Pancreas (tissue), 10 donors: ENCODE data around the gene SPATA25. TPM values are rescaled to one million over a fixed set of nuclear protein-coding genes. Genes with fewer than 3 reads are reported as not detected.

Experiments
- ATAC-seq, 4 donors: fragments of 200-7000 bp; cut with Tn5 transposase; one replicate each; pipeline versions ENCODE4 v1.8.0 to v1.9.1; 2020; ENCODE audit warnings: mild to moderate bottlenecking in 4 of 4, moderate library complexity in 4 of 4
- DNase-seq, 6 donors: peaks; one replicate each; pipeline ENCODE4 v3.0.0-alpha.2; 2020
- FAIRE-seq: peaks from 2 replicates; lab custom pipeline; 2012; peaks lifted over from hg19 to GRCh38; lab: Jason Lieb, UNC
- H3K27ac ChIP-seq, 4 donors: fragments of 200-600 bp; sonication (generic); 1 replicate in 3 of 4; 2 replicates in 1 of 4; pipeline versions ENCODE4 v1.5.0 to v1.8.0; 2020
- H3K27me3 ChIP-seq, 4 donors: fragments of 200-600 bp; one replicate each; pipeline ENCODE4 v1.8.0; 2021
- H3K36me3 ChIP-seq, 3 donors: fragments of 200-600 bp; sonication (generic) in 1 of 3; one replicate each; pipeline versions ENCODE4 v1.5.0 to v1.8.0; 2020 to 2021
- H3K4me1 ChIP-seq, 3 donors: fragments of 200-600 bp; one replicate each; pipeline ENCODE4 v1.8.0; 2021
- H3K4me3 ChIP-seq, 4 donors: fragments of 200-600 bp; sonication (generic) in 2 of 4; one replicate each; pipeline versions ENCODE4 v1.5.0 to v1.8.0; 2020 to 2021
- H3K9me3 ChIP-seq, 4 donors: fragments of 200-600 bp; one replicate each; pipeline ENCODE4 v1.8.0; 2021
- WGBS, 2 donors: extraction: QIAGEN DNeasy Blood & Tissue Kit; methylation state at CpG; one replicate each; pipeline ENCODE4 v1.1.7; 2013; 5-methylcytosine and 5-hydroxymethylcytosine counted together
- intact Hi-C, 3 donors: fragments of 100-400 bp; cut with DNase I; formaldehyde crosslinking; loops; one replicate each; pipeline versions ENCODE4 v1.11.1 to v1.14.2; 2022
- polyA plus RNA-seq, 2 donors: library from polyadenylated mRNA; stranded (reverse); fragments of 200-250 nt; gene quantifications; one replicate each; pipeline ENCODE4 v1.2.3, GENCODE V29; 2013
- total RNA-seq, 6 donors: library from RNA; stranded (reverse); fragmentation: NEBNext Ultra II Directional in 4 of 6; extraction: Animal tissue kit (Norgen Biotek cat#: 25700) in 4 of 6; gene quantifications; one replicate each; pipeline versions ENCODE4 v1.2.1 to v1.2.4, GENCODE V29; 2021 to 2023
- TF ChIP-seq, protein P1 (sequence below), 4 donors: fragments of 200-600 bp; sonication (generic) in 3 of 4; IDR thresholded peaks; one replicate each; pipeline versions ENCODE4 v1.5.0 to v1.8.0; 2021; ENCODE audit warnings: antibody characterized with exemption in 4 of 4
- donor health status: healthy with polysubstance abuse.
- donor health status: DM: no; HTN: no; CAD: no; lungs with moderate emphysema.
- donor health status: DM: no; HTN: no; CAD: no.
- donor health status: control.
- donor health status: control.
- donor health status: Bipolar disorder and iron deficiency.
- donor health status: DM: yes; HTN: yes; CAD: no.
- donor health status: DM: no; HTN: no; CAD: no.
- donor health status: DM: no; HTN: no; CAD: no.
- donor health status: DM: yes; HTN: yes; CAD: no.

Gene SPATA25
- total and polyA plus RNA-seq, 8 donors = 0.55 to 1.7 (median 0.86) TPM

DNA sequence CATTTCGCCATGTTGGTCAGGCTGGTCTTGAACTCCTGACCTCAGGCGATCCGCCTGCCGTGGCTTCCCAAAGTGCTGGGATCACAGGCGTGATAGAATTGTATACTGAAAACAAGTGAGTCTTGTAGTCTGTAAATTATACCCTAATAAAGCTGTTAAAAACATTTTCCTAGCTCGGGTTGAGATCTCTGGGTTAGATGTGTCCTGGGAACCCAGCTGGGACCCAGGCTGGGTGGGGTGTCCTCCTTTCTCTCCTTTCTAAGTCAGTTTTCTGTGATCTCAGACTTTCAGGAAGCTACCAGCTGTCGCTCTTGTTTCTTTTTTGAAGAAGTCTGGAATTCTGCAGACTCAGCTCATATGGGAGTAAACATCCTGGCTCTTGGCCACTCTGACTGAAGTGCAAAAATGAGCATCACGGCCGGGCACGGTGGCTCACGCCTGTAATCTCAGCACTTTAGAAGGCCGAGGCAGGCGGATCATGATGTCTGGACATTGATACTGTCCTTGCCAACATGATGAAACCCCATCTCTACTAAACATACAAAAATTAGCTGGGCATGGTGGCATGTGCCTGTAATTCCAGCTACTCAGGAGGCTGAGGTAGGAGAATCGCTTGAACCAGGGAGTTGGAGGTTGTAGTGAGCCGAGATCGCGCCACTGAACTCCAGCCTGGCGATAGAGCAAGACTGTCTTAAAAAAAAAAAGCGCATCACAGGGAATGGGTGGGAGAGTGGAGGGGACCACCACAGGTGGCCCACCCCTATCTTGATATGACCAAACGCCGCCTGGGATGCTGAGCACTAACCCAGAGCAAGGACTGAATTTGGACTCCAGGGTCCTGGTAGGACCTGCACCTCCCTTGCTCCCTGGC lies 37.2 kb upstream of the SPATA25 start:
- peak in 1 of 6 donors; percentile 22 for DNase-seq
- intact Hi-C loops = no loop called here
- TF ChIP-seq, protein P1, sequence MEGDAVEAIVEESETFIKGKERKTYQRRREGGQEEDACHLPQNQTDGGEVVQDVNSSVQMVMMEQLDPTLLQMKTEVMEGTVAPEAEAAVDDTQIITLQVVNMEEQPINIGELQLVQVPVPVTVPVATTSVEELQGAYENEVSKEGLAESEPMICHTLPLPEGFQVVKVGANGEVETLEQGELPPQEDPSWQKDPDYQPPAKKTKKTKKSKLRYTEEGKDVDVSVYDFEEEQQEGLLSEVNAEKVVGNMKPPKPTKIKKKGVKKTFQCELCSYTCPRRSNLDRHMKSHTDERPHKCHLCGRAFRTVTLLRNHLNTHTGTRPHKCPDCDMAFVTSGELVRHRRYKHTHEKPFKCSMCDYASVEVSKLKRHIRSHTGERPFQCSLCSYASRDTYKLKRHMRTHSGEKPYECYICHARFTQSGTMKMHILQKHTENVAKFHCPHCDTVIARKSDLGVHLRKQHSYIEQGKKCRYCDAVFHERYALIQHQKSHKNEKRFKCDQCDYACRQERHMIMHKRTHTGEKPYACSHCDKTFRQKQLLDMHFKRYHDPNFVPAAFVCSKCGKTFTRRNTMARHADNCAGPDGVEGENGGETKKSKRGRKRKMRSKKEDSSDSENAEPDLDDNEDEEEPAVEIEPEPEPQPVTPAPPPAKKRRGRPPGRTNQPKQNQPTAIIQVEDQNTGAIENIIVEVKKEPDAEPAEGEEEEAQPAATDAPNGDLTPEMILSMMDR (IDR thresholded peaks at IDR 0.05) = no peak
- no peak overlapping the region for H3K4me3 ChIP-seq
- no peaks in the 10 kb centered on the region for H3K4me1 ChIP-seq
- peak overlapping the region in 2 of 4 donors; percentile 30 to 31 for H3K27ac ChIP-seq
- no peaks in the 10 kb centered on the region for H3K27me3 ChIP-seq
- H3K36me3 ChIP-seq = no peaks in the 10 kb centered on the region
- peak in 3 of 4 donors; percentile 53 to 73 (median 63) for ATAC-seq
- FAIRE-seq = no peak
- no peaks in the 10 kb centered on the region for H3K9me3 ChIP-seq
- WGBS, 2 donors = 54 to 68% methylated on average over 21 of the region's 21 CpGs

DNA sequence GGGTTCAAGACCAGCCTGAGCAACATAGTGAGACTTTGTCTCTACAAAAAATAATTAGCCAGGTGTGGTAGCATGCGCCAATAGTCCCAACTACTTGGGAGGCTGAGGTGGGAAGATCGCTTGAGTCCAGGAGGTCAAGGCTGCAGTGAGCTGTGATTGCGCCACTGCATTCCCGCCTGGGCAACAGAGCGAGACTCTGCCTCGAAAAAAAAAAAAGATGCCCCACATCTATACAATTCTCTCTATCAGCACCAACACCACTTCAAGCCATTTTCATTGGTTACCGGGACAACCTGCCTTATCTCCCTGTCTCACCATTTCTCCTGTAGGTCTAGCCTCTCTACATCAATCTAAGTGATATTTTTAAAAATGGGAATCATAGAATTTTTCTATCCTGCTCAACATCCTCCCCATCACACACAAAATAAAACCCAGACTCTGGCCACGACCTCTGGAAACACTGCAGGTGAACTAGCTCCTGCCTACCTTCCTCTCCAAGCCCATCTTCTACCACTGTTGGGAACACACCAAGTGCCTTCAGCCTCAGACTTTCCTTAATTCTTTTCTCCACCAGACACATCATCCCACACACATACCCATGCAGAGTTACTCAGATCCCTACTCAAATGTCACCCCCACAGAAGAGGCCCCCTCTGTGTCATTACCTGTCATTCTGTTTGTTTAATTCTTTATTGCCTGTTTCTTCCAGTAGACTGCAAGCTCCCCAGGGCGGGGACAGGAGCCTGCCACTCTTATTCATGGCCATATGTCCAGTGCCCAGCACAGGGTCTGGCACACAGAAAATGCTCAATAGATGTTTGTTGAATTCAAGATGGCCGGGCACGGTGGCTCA lies 34.1 kb upstream of the SPATA25 start:
- Histone ChIP-seq H3K36me3 (no peaks in the 10 kb centered on the region), H3K27me3 (no peaks in the 10 kb centered on the region), H3K4me1 (no peaks in the 10 kb centered on the region), H3K27ac (no peak overlapping the region), H3K9me3 (no peaks in the 10 kb centered on the region), H3K4me3 (no peak overlapping the region)
- intact Hi-C loops = no loop called here
- ATAC-seq = no peak
- FAIRE-seq = no peak
- WGBS, 2 donors = 63 to 68% methylated on average over 11 of the region's 11 CpGs
- DNase-seq = peak in 1 of 6 donors; percentile 29
- TF ChIP-seq, protein P1 (IDR thresholded peaks at IDR 0.05) = no peak

DNA sequence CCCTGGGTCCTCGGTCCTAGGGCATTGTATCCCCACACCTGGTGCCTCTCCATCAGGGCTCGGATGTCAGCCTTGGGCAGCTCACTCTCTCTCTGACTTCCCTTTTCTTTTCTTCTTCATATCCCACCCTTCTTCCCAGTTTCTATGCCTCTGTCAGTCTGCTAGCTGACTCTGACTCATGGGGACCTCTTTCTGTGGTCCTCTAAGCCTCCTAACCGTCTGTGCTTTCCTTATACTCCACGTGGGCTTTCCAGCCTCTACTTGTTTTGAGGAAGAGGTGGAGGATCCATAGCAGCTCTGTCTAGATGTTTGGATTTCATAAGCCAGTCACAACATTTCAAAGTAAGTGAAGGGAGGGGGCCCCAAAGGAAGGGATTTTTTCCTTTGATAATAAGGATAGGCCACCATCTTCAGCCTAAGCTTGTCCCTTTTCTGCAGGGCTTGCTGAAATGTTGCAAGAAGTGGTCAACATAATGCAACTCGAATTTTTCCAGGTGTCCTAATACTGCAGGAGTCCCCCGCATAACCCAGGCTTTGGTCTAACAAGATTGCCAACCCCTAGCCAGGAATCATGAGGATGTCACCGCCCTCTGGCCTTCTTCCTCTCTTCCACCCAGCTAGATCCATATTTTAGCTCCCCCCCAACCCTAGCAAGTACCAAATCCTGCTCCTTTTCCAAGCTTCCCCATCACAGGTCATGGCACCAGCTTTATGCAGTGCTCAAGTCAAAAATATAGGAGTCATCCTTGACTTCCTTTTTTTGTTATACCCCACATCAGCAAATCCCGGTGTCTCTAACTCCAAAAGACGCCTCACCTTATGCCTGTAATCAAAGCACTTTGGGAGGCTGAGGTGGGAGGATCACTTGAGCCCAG lies 33.3 kb upstream of the SPATA25 start:
- Histone ChIP-seq H3K4me1 (no peaks in the 10 kb centered on the region), H3K27me3 (no peaks in the 10 kb centered on the region), H3K9me3 (no peaks in the 10 kb centered on the region), H3K27ac (no peak overlapping the region), H3K4me3 (no peak overlapping the region), H3K36me3 (no peaks in the 10 kb centered on the region)
- peak in 1 of 4 donors; percentile 4 for ATAC-seq
- FAIRE-seq = no peak
- TF ChIP-seq, protein P1 (IDR thresholded peaks at IDR 0.05) = no peak
- intact Hi-C loops = no loop called here
- DNase-seq = peak in 1 of 6 donors; percentile 4
- WGBS, 2 donors = 62 to 77% methylated on average over 9 of the region's 9 CpGs

DNA sequence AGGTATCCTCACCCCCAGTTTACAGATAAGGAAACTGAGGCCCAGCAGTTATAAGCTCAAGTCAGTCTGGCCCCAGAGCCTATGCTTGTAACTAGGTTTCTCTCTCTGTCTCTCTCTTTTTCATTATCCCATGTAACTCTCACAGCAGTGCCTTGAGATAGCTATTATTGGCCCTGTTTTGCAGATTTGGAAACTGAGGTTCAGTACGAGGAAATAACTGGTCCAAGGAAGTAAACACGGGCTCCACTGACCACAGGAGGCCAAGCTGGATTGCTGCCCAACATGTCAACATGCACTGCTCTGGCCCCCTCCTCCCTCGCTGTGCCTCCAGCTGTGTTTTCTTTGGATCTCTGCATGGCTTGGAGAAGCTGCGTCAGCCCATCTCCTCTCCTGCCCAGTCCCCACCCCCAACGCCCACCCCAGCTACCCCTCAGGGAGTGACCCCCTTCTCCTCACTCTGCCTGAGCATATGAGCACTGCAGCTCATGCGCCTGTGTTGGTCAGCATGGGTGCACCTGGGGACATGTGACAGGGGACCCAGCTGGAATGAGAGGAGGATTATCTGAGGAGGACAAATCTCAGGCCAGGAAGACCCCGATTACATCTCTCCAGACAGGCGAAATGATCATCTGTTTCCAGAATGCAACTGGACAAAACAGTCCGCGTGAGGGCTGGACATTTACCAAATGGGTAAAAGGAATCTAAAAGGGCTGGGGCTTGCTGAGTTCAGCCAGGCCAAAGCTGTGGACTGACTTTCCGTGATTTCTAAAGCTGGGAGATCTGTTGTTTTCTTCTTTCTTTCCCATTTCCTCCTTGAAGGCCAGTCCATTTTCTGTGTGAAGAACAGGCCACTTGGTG lies 32.3 kb upstream of the SPATA25 start:
- Histone ChIP-seq H3K4me3 (no peak overlapping the region), H3K27ac (peak overlapping the region in 1 of 4 donors; percentile 22), H3K9me3 (no peaks in the 10 kb centered on the region), H3K4me1 (no peaks in the 10 kb centered on the region), H3K36me3 (no peaks in the 10 kb centered on the region), H3K27me3 (no peaks in the 10 kb centered on the region)
- intact Hi-C loops = no loop called here
- peak in 3 of 4 donors; percentile 44 to 59 (median 50) for ATAC-seq
- DNase-seq = peak in 2 of 6 donors; percentile 36 to 45
- WGBS, 2 donors = 34 to 43% methylated on average over 11 of the region's 11 CpGs
- TF ChIP-seq, protein P1 (IDR thresholded peaks at IDR 0.05) = no peak
- FAIRE-seq = no peak
